Mesenchymal stem cell (in vitro differentiated cells and primary cell): ENCODE measurements around the gene PLAGL1.

Experiments used
- DNase-seq: peaks from one replicate; pipeline ENCODE4 v3.0.0-alpha.2; 2013
- H2AFZ ChIP-seq: one replicate; pipeline ENCODE4 v1.6.1; 2013; ENCODE audit warnings: low read depth, mild to moderate bottlenecking, control low read depth, inconsistent platforms, low read length, moderate library complexity
- H2AK5ac ChIP-seq: 2 replicates; pipeline ENCODE4 v1.6.1; 2013; ENCODE audit warnings: low read length, moderate library complexity, mild to moderate bottlenecking, inconsistent platforms; ENCODE audit not compliant: severe bottlenecking
- H2BK120ac ChIP-seq: one replicate; pipeline ENCODE4 v1.6.1; 2013; ENCODE audit warnings: low read depth, mild to moderate bottlenecking, inconsistent platforms, low read length, moderate library complexity
- H2BK12ac ChIP-seq, 2 experiments: one replicate each; pipeline ENCODE4 v1.6.1; 2013; ENCODE audit warnings: inconsistent platforms in 2 of 2, low read length in 2 of 2, mild to moderate bottlenecking in 2 of 2, moderate library complexity in 2 of 2, control low read depth in 1 of 2
- H2BK15ac ChIP-seq: one replicate; pipeline ENCODE4 v1.6.1; 2013; ENCODE audit warnings: mild to moderate bottlenecking, low read depth, inconsistent platforms; ENCODE audit not compliant: poor library complexity, severe bottlenecking
- H2BK5ac ChIP-seq: 2 replicates; pipeline ENCODE4 v1.6.1; 2013; ENCODE audit warnings: low read depth, mild to moderate bottlenecking, low read length, control low read depth, inconsistent platforms; ENCODE audit not compliant: poor library complexity, severe bottlenecking
- H3K14ac ChIP-seq, 2 experiments: one replicate each; pipeline ENCODE4 v1.6.1; 2013; ENCODE audit warnings: inconsistent platforms in 2 of 2, low read length in 2 of 2, control low read depth in 1 of 2, mild to moderate bottlenecking in 1 of 2, moderate library complexity in 1 of 2
- H3K18ac ChIP-seq, 2 experiments: one replicate each; pipeline ENCODE4 v1.6.1; 2013; ENCODE audit warnings: inconsistent platforms in 2 of 2, low read length in 2 of 2, control low read depth in 1 of 2, low read depth in 1 of 2, mild to moderate bottlenecking in 1 of 2
- H3K23ac ChIP-seq, 2 experiments: one replicate each; pipeline ENCODE4 v1.6.1; 2013; ENCODE audit warnings: inconsistent platforms in 2 of 2, low read length in 2 of 2, mild to moderate bottlenecking in 2 of 2, moderate library complexity in 2 of 2, control low read depth in 1 of 2
- H3K27ac ChIP-seq: 2 replicates; pipeline ENCODE4 v1.5.1; 2013; ENCODE audit warnings: mild to moderate bottlenecking, moderate library complexity, low read length, control low read depth, inconsistent platforms; ENCODE audit not compliant: poor library complexity, severe bottlenecking
- H3K27me3 ChIP-seq, 2 experiments: 2 replicates each; pipeline versions ENCODE4 v1.6.1 to v1.7.0; 2013; ENCODE audit warnings: low read length in 2 of 2, mild to moderate bottlenecking in 2 of 2, moderate library complexity in 2 of 2, control low read depth in 1 of 2, inconsistent platforms in 1 of 2; ENCODE audit not compliant: control insufficient read depth in 1 of 2, insufficient read depth in 1 of 2
- H3K36me3 ChIP-seq, 2 experiments: 2 replicates each; pipeline versions ENCODE4 v1.6.1 to v1.7.0; 2013; ENCODE audit warnings: low read length in 2 of 2, control low read depth in 1 of 2, inconsistent platforms in 1 of 2, low read depth in 1 of 2, mild to moderate bottlenecking in 1 of 2; ENCODE audit not compliant: insufficient read depth in 2 of 2, control insufficient read depth in 1 of 2
- H3K4ac ChIP-seq, 2 experiments: one replicate each; pipeline ENCODE4 v1.6.1; 2013; ENCODE audit warnings: inconsistent platforms in 2 of 2, low read length in 2 of 2, mild to moderate bottlenecking in 2 of 2, moderate library complexity in 2 of 2, control low read depth in 1 of 2, low read depth in 1 of 2
- H3K4me1 ChIP-seq: 2 replicates; pipeline ENCODE4 v1.6.1; 2013; ENCODE audit warnings: low read depth, low read length, control low read depth; ENCODE audit not compliant: control insufficient read depth, insufficient read depth
- H3K4me2 ChIP-seq: 2 replicates; pipeline ENCODE4 v1.6.1; 2013; ENCODE audit warnings: low read length, mild to moderate bottlenecking, inconsistent platforms; ENCODE audit not compliant: poor library complexity, severe bottlenecking
- H3K4me3 ChIP-seq, 2 experiments: 2 replicates each; pipeline versions ENCODE4 v1.5.1 to v1.7.0; 2013; ENCODE audit warnings: low read length in 2 of 2, mild to moderate bottlenecking in 2 of 2, control low read depth in 1 of 2, low read depth in 1 of 2; ENCODE audit not compliant: insufficient read depth in 1 of 2
- H3K79me1 ChIP-seq: replicated peaks from 2 replicates; pipeline ENCODE4 v1.6.1; 2013; ENCODE audit warnings: mild to moderate bottlenecking, control low read depth, low read length, inconsistent platforms; ENCODE audit not compliant: poor library complexity, severe bottlenecking
- H3K9ac ChIP-seq: 2 replicates; pipeline ENCODE4 v1.7.0; 2013; ENCODE audit warnings: mild to moderate bottlenecking, low read length, moderate library complexity
- H3K9me3 ChIP-seq: 2 replicates; pipeline ENCODE4 v1.7.0; 2013; ENCODE audit warnings: mild to moderate bottlenecking, low read length; ENCODE audit not compliant: control insufficient read depth
- H4K8ac ChIP-seq: one replicate; pipeline ENCODE4 v1.6.1; 2013; ENCODE audit warnings: inconsistent platforms, mild to moderate bottlenecking, low read length, moderate library complexity
- H4K91ac ChIP-seq: one replicate; pipeline ENCODE4 v1.6.1; 2013; ENCODE audit warnings: mild to moderate bottlenecking, low read length, inconsistent platforms
- WGBS: methylation state at CpG from one replicate; pipeline ENCODE4 v1.1.7; 2013; ENCODE audit warnings: mixed read lengths; 5-methylcytosine and 5-hydroxymethylcytosine counted together

Gene PLAGL1

GRCh38 chr6:143948208-143948607 lies 59.9 kb downstream of the PLAGL1 start:
- 89% methylated on average over 7 of the region's 7 CpGs for WGBS
- Histone ChIP-seq H3K18ac (no peak overlapping the region), H3K79me1 (no peaks in the 10 kb centered on the region), H3K27me3 (no peaks in the 10 kb centered on the region), H3K14ac (no peak overlapping the region), H3K27ac (no peak overlapping the region), H3K4me1 (no peaks in the 10 kb centered on the region), H3K4me3 (no peak overlapping the region), H2BK5ac (no peak overlapping the region), H3K9ac (no peak overlapping the region), H3K4me2 (no peak overlapping the region), H2AFZ (no peak overlapping the region), H3K4ac (no peak overlapping the region), H3K9me3 (no peaks in the 10 kb centered on the region), H3K36me3 (peaks cover 19 to 79% of the 10 kb centered on the region in 2 experiments), H2AK5ac (no peak overlapping the region), H2BK120ac (no peak overlapping the region), H3K23ac (no peak overlapping the region), H4K8ac (no peak overlapping the region), H2BK12ac (no peak overlapping the region), H2BK15ac (no peak overlapping the region), H4K91ac (no peak overlapping the region)
- no peak for DNase-seq

GRCh38 chr6:143941852-143942627 lies 66.0 kb downstream of the PLAGL1 start:
- H3K14ac ChIP-seq = no peak overlapping the region

DNA sequence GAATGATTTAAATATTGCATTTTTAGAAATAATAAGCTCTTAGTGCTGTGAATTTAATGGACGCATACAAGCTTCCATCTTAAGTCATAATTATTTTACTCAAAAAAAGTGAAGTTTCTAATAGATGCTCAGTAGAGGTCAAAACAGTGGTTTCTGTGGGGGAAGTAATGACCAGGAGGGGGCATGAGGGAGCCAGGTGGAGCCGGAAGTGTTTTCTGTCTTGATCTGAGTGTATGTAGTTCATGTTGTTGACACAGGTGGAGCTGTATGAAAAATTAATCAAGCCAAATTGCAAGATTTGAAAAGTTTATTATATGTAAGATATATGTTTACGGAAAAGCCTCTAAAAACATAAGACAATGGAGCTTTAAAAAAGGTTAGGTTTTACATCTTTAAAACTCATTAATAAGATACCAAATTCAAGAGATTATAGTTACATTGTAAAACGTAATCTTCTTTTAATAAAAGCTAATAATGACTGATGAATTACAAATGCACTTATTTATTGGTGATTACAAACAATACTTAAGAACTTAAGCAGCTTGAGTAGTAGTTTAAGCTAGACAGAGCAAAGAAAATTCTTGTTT lies 68.0 kb downstream of the PLAGL1 start:
- H3K36me3 ChIP-seq = peaks cover 13 to 19% of the 10 kb centered on the region in 2 experiments
- no peak overlapping the region for H3K18ac ChIP-seq
- no peak overlapping the region for H3K27ac ChIP-seq
- H4K91ac ChIP-seq = no peak overlapping the region
- no peak overlapping the region for H4K8ac ChIP-seq
- H3K4me2 ChIP-seq = no peak overlapping the region
- no peak overlapping the region for H2BK15ac ChIP-seq
- H2BK120ac ChIP-seq = no peak overlapping the region
- no peaks in the 10 kb centered on the region for H3K27me3 ChIP-seq
- H2BK5ac ChIP-seq = no peak overlapping the region
- DNase-seq = peak; percentile 43
- no peak overlapping the region for H3K14ac ChIP-seq
- no peak overlapping the region for H3K4ac ChIP-seq
- no peak overlapping the region for H3K4me3 ChIP-seq
- H3K4me1 ChIP-seq = no peaks in the 10 kb centered on the region
- no peak overlapping the region for H3K23ac ChIP-seq
- no peak overlapping the region for H2AFZ ChIP-seq
- H2AK5ac ChIP-seq = no peak overlapping the region
- no peak overlapping the region for H3K9ac ChIP-seq
- no peaks in the 10 kb centered on the region for H3K79me1 ChIP-seq
- no peak overlapping the region for H2BK12ac ChIP-seq
- 30% methylated on average over 1 of the region's 4 CpGs for WGBS
- no peaks in the 10 kb centered on the region for H3K9me3 ChIP-seq

More at GRCh38 chr6:143941852-143942627, 66.0 kb downstream of the PLAGL1 start:
- DNase-seq = peak; percentile 62
- H2AK5ac ChIP-seq = no peak overlapping the region
- H2BK120ac ChIP-seq = no peak overlapping the region
- H2AFZ ChIP-seq = no peak overlapping the region
- H3K23ac ChIP-seq = no peak overlapping the region
- no peak overlapping the region for H4K8ac ChIP-seq
- no peak overlapping the region for H3K18ac ChIP-seq
- H2BK15ac ChIP-seq = no peak overlapping the region
- H3K4me1 ChIP-seq = no peaks in the 10 kb centered on the region
- no peak overlapping the region for H2BK5ac ChIP-seq
- H3K4me3 ChIP-seq = no peak overlapping the region
- no peak overlapping the region for H2BK12ac ChIP-seq
- no peaks in the 10 kb centered on the region for H3K79me1 ChIP-seq
- no peak overlapping the region for H3K4ac ChIP-seq
- no peak overlapping the region for H3K9ac ChIP-seq
- H4K91ac ChIP-seq = no peak overlapping the region
- no peak overlapping the region for H3K4me2 ChIP-seq
- no peak overlapping the region for H3K27ac ChIP-seq
- no peaks in the 10 kb centered on the region for H3K9me3 ChIP-seq
- no peaks in the 10 kb centered on the region for H3K27me3 ChIP-seq
- 71% methylated on average over 19 of the region's 20 CpGs for WGBS
- peaks cover 16 to 34% of the 10 kb centered on the region in 2 experiments for H3K36me3 ChIP-seq

- no peaks in the 10 kb centered on the region for H3K79me1 ChIP-seq
- H3K4me3 ChIP-seq = no peak overlapping the region
- H2BK15ac ChIP-seq = no peak overlapping the region
- H2BK12ac ChIP-seq = no peak overlapping the region
- no peak overlapping the region for H2AK5ac ChIP-seq
- H3K27ac ChIP-seq = no peak overlapping the region
- no peaks in the 10 kb centered on the region for H3K27me3 ChIP-seq
- H3K9me3 ChIP-seq = no peaks in the 10 kb centered on the region
- peaks cover 13 to 14% of the 10 kb centered on the region in 2 experiments for H3K36me3 ChIP-seq
- H4K91ac ChIP-seq = no peak overlapping the region
- H3K18ac ChIP-seq = no peak overlapping the region
- H4K8ac ChIP-seq = no peak overlapping the region
- no peak overlapping the region for H2AFZ ChIP-seq
- H2BK120ac ChIP-seq = no peak overlapping the region
- 64% methylated on average over 4 of the region's 4 CpGs for WGBS
- no peak overlapping the region for H3K14ac ChIP-seq
- no peak overlapping the region for H3K4ac ChIP-seq
- H3K4me1 ChIP-seq = no peaks in the 10 kb centered on the region
- DNase-seq = no peak
- no peak overlapping the region for H2BK5ac ChIP-seq
- no peak overlapping the region for H3K23ac ChIP-seq
- no peak overlapping the region for H3K4me2 ChIP-seq
- no peak overlapping the region for H3K9ac ChIP-seq
Observed at GRCh38 chr6:143939364-143939763, 68.7 kb downstream of the PLAGL1 start.
